HG02943 (cell line): ENCODE data around the gene CCT6B.

Experiments used
- ATAC-seq: cut with Tn5 transposase; IDR thresholded peaks from one replicate; pipeline ENCODE4 v1.9.1; 2021; ENCODE audit warnings: mild to moderate bottlenecking, low read depth, moderate library complexity; ENCODE audit not compliant: unreplicated experiment

The CCT6B gene

DNA sequence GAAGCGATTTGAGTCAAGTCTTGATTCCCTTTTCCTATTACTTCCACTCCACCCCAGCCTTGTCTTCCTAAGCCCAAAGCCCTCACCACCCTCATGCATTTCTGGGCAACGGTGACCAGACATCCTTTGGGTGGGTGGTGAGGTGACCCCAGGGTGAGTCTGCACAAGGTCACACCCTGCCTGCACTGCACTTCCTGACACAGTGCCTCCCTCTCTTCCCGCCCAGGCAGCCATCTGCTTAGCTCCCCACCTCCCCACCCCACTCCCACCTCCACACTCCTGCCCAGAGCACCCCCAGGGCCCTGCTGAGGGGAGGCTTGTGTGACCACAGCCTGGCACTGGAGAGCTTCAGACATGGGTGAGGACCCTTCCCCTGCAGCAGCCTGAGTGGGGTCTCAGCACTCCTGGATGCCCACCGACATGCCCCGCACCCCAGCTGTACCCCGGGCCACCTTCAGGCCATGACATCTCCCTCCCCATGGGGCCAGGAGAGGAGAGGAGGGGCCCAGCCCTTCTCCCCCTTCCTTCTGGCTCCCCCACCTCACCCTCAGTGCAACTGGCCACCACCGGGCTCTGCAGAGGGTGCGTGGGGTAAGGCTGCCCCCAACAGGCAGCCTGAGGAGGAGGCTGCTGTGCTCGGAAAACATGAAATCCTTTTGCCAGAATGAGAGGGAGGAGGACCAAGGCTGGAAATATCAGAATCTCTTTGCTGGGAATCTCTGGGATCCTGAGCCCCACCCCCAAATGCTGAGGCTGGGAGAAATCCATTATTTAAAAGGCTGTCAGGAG, 68.6 kb downstream of the CCT6B start:
- ATAC-seq: no peak

DNA sequence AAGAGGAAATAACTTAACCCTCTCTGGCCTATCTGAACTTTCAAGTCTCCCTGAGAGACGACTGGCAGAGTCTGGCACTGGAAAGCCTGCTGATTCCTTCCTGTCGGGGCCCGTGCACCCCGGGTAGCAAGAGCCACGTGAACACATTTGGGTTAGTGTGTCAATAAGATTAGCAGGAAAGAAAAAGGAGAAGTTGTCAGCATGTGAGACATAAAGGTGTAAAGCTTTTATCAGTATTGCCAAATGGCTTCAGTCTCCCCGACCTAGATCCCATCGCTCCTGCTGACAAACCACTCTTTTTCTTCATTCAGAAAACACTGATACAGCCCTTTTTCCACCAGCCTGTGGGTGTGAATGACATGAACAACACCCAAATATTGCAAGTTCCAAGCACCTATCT, 74.4 kb downstream of the CCT6B start:
- ATAC-seq: no peak

DNA sequence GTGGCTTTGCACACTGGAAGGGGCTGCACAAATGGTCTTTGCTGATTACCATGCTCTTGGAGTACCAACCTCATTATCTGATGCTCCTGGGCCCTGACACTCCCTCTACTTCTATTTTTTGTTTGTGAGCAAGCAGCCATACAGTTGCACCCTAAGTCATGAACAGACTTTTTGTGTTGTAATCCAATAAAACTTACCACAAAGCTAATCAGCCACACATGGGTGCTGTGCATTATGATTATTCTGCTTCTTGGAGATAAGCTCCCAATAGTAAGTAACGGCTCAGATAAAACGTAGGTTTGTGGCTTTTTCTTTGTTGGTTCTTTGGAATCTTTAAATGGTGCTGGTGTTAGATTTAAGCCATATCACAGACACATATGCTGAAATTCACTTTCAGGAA, 76.2 kb downstream of the CCT6B start:
- ATAC-seq: no peak

DNA sequence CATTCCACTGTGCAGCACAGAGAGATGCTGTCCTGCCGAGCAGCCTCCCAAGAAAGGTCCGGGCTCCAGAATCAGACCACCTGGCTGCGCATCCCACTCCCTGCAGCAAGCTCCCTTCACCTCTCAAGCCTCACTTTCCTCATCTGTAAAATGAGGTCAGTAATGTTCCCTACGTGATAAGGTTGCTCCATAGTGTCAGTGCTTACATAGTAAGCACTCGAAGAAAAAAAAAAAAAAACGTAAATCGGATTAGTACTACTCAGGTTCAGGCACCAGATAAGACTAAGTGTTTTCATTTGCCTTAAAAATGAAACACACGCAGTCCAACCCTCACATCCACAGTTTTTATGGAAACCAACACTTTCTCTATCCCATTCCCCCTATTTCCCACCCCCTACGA, 76.7 kb downstream of the CCT6B start:
- no peak for ATAC-seq

DNA sequence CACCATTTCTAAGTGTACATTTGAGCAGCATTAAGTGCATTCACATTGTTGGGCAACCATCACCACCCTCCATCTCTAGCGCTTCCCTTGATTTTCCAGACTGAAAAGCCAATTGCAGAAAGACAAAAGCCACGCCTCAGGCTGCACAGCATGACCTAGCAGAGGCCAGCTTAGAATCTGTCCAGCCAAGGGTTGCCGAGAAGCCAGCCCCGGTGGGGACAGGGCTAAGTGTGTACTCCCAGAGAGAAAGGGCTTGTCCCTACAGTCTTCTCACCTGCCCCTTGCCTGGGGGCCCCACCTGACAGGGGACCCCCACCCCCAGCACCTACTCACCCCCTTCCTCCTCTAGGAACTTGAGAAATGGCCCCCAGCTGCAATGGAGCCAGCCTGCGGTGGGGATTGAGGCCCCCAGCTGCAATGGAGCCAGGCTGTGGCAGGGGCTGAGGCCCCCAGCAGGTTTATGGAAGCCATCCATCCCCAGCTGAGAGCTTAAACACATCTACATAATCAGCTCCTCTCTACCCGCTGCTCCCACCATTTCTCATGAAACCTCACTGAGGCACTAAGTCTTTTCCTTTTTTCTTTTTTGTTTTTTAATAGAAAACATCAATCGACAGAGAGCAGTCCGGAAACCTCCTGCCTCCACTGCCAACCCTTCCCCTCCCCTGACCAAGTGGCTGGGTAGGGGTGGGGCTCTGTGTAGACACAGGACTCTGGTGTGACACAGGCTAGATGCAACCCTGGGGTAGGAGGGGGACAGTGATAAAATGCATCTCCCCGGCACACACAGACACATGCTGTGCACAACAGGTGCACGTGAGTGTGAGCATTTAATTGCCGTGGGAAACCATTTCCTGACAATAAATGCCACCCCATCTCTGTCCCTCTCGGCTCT, 77.9 kb downstream of the CCT6B start:
- no peak for ATAC-seq

DNA sequence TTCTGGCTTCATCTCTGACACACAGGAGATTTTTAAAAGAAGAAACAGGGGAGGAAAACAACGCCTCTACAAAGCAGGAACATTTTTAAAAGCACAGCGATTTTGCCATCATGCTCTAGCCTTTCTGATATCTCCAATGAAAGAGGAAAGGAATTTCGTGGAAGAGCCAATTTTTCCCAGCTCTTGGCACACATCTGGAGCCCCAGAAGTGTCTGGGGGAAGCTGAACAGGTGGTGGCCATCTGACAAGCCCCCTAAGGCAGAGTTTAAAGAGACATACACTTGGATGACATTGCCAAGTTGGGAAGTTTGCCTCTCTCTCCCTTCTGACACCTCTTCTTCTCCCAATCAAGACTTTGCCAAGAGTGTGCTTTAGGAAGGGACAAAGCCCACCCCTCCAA, 82.1 kb downstream of the CCT6B start:
- no peak for ATAC-seq
